Right renal cortex interstitium (tissue), 3 donors: ENCODE measurements around the gene KPNA6. TPM values are rescaled to one million over a fixed set of nuclear protein-coding genes. Genes with fewer than 3 reads are reported as not detected.
"Not testable (repeated sequence)": the region's sequence is repeated elsewhere in the genome, so short reads cannot be mapped to it uniquely, and the experiment has no call there.

Experiments used
- DNase-seq, 3 donors: peaks; one replicate each; pipeline ENCODE4 v3.0.0-alpha.2; 2013; ENCODE audit warnings: low read depth in 3 of 3, low spot score in 2 of 3
- polyA plus RNA-seq, 3 donors: library from polyadenylated mRNA; unstranded; fragments of 120-200 nt; gene quantifications; one replicate each; pipeline ENCODE4 v1.2.1, GENCODE V29; 2013; ENCODE audit not compliant: insufficient read length in 3 of 3

KPNA6 gene
- polyA plus RNA-seq, 3 donors: 32.2 to 38.2 (median 33.0) TPM

DNA sequence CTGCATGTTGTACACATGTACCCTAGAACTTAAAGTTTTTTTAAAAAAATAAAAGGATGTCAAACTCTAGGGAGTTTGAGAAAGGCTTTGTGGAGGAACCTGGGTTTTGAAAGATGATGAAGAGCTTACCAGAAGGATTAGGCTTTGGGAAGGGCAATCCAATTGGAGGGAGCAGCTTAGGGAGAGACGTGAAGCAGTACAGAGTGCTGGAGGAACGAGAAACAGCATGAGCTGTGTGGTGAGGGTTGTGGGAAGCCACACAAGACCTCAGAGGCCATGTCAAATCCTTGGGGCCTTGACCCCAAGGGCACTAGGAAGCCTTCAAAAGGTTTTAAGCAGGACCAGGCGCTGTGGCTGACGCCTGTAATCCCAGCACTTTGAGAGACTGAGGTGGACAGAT, 8.4 kb upstream of the KPNA6 start:
- DNase-seq: no peak

DNA sequence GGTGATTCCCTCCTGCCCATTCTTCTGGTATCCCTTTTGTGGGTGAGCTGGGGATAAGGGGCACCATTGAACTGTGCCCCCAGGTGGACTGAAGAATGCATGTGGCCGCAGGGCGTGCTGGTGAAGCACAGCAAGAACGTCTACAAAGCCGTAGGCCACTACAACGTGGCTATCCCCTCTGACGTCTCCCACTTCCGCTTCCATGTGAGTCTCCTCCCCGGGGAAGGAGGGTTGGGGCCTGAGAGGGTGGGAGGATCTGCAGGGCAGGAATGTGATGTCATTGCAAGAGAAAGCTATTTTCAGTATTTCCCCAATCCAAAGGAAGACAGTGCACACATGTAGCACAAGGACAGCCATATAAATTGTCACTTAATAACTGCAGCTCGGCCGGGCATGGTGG, 7.5 kb upstream of the KPNA6 start:
- DNase-seq: no peak

DNA sequence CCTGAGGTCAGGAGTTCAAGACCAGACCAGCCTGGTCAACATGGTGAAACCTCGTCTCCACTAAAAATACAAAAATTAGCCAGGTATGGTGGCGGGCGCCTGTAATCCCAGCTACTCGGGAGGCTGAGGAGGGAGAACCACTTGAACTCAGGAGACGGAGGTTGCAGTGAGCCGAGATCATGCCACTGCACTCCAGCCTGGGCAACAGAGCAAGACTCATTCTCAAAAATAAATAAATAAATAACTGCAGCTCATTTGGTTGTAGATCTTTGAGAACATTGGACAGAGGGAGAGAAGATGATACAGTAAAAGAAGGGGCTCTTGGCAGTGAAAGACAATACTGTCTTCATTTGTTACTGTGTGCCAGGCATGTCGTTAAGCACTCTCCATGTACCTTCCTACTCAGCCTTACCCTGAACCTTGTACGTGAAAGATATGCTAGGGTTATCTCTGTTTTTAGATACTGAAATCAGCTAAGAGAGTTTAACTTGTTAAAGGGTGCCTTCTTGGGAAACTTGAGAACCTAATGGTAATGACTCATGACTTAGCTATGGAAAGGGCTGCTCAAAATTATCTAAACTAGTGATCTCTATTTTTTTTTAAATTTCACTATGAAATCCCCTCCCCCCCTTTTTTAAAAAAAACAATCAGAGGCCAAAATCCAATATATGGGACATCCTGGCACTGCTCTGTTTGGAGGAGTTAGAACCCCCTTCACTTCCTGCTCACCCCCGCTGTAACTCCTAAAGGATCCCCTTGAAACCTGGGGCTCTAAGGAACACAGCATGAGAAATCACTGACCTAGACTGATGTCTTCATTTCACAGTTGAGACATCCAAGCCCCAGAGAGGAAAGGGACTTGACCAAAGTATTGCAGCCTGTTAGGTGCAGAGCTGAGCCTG, 6.8 kb upstream of the KPNA6 start:
- no peak for DNase-seq

DNA sequence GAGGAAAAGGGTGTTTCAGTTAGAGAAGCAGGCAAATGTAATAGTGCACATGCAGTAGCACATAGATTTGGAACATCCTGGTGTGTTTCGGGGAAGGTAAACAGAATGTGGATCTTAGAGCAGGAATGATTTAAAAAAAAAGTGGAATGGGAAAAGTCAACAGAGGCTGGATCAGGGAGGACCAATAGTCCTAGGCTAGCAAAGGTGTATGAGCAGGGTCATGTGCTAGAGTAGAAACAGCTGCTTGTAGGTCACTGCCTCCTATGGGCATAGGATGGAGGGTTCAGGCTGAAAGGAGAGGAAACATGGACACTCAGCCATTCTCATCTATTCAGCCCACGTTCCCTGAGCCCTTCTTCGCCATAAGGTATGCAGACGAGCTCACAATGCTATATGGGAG, 3.7 kb upstream of the KPNA6 start:
- no peak for DNase-seq

DNA sequence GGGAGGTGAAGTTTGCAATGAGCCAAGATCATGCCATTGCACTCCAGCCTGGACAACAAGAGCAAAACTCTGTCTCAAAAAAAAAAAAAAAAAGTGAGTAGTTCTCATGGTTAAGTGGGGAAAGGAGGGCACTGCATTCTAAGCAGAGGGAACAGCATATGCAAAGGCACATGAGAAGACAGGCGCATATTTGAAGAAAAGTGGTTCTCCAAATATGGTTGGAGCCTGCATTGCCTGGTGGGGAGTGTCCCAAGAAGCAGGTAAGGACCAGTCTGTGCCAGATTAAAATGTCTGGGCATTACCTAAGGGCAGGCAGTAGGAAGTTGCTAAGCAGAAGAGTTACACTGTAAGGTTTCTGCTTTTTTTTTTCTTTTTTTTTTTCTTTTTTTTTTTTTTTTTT, 2.5 kb upstream of the KPNA6 start:
- DNase-seq: no peak

DNA sequence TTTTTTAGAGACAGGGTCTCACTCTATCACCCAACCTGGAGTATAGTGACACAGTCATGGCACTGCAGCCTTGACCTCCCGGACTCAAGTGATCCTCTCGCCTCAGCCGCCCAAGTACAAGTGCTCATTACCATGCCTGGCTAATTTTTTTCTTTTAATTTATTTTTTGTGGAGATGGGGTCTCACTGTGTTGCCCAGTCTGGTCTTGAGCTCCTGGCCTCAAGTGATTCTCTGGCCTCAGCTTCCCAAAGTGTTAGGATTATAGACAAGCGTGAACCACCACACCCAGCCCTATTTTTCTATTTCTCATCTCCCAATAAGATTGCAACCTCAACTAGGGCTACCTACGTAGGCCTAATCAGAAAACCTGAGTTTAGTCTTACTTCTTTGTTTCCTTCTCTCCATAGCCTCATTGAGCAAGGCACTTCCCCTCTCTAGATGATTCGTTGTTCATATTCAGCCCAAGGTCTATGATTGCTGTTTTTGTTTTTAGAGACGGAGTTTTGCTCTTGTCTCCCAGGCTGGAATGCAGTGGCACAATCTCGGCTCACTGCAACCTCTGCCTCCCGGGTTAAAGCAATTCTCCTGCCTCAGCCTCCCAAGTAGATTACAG, 1.1 kb upstream of the KPNA6 start:
- DNase-seq: no peak

DNA sequence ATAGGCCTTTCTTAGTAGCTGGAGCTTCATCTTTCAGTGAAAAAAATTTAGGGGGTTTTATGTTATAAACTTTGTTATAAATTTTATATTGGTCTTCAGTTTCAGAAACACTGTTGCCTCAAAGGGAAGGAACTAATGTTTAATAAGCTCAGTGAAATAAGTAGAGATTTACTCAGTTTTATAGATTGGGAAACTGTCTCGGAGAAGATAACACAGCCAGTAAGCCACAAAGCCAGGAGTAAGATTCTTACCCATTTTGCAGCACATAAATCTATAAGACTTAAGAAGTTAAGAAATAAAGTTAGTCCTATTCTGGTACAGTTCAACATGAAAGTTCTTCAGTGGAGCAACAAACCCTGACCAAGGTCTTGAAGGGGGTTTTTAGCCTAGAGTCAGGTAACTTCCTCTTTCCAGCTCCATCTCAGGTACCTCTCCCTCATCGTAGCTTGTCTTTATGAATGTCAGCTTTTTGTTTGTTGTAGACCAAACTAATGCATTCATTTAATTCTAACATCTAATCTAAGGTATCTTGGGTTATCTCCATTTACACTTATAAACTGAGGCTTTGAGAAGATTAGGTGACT, 3.3 kb downstream of the KPNA6 start:
- no peak for DNase-seq

DNA sequence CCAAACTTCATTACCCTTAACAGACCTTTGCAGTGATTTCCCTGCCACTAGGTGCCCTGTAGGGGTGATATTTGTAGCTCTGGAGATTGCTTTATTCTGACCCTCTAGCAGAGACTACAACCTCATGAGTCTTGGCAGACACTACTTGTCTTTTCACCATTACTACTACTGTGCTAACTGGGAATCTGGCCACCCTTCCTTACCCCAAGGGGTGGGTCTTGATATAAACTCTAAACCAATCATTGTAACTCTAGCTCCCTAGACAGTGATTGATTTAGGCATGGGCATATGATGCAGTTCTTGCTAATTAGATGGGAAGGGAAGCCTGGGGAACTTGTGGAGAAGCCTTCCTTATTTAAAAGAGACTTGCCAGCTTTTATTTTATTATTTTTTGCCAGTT, 3.9 kb downstream of the KPNA6 start:
- no peak for DNase-seq

DNA sequence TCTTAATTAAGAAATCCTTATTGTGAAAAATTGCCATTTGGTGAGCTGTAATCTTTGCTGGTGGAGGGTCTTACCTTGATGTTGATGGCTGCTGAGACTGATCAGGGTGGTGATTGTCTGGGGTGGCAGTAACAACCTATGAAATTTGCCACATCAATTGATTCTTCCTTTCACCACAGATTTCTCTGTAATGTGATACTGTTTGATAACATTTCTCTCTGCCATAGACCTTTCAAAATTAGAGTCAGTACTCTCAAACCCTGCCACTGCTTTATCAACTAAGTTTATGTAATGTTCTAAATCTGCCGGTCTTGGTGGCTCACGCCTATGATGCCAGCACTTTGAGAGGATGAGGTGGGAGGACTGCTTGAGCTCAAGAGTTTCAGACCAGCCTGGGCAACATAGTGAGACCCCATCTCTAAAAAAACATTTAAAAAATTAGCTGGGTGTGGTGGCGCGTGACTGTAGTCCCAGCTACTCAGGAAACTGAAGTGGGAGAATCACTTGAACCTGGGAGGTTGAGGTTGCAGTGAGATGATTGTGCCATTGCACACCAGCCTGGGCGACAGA, 5.0 kb downstream of the KPNA6 start:
- DNase-seq: no peak

DNA sequence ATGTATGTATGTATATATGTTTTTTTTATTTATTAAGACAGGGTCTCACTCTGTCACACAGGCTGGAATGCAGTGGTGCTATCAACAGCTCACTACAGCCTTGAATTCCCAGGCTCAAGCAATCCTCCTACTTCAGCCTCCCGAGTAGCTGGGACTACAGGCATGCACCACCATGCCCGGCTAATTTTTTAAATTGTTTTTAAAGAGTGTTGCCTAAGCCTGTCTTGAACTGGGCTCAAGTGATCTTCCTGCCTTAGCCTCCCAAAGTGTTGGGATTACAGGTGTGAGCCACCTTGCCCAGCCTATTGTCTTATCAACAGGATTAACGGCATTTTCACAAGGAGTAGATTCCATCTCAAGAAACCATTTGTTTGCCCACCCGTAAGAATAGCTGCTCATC, 5.6 kb downstream of the KPNA6 start:
- not testable (repeated sequence) for DNase-seq

DNA sequence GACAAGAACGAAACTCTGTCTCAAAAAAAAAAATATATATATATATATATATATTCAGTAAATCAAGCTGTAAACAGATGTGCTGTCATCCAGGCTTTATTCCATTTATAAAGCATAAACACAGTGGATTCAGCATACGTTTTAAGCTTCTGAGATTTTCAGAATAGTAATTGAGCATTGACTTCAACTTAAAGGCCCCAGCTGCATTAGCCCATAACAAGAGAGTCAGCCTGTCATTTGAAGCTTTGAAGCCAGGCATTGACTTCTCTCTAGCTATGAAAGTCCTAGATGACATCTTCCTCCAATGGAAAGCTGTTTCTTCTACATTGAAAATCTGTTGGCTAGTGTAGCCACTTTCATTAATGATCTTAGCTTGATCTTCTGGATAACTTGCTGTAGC, 6.6 kb downstream of the KPNA6 start:
- no peak for DNase-seq

DNA sequence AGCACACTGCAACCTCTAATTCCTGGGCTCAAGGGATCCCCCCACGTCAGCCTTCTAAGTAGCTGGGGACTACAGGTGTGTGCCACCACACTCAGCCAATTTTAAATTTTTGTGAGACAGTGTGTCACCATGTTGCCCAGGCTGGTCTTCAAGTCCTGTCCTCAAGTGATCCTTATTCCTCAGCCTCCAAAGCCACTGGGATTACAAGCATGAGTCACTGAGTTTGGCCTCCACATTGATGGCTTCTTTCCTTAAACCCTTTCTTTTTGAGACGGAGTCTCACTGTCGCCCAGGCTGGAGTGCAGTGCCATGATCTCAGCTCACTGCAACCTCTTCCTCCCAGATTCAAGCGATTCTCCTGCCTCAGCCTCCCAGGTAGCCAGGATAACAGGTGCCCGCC, 7.6 kb downstream of the KPNA6 start:
- DNase-seq: no peak

DNA sequence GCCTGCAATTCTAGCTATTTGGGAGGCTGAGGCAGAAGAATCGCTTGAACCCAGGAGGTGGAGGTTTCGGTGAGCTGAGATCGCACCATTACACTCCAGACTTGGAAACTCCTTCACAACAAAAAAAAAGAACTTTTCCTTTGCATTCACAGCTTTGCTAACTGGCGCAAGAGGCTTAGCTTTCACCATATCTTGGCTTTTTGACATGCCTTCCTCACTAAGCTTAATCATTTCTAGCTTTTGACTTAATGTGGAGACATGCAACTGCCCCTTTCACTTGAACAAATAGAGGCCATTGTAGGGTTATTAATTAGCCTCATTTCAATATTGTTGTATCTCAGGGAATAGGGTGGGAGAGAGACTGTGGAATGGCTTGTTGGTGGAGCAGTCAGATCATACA, 8.7 kb downstream of the KPNA6 start:
- no peak for DNase-seq

DNA sequence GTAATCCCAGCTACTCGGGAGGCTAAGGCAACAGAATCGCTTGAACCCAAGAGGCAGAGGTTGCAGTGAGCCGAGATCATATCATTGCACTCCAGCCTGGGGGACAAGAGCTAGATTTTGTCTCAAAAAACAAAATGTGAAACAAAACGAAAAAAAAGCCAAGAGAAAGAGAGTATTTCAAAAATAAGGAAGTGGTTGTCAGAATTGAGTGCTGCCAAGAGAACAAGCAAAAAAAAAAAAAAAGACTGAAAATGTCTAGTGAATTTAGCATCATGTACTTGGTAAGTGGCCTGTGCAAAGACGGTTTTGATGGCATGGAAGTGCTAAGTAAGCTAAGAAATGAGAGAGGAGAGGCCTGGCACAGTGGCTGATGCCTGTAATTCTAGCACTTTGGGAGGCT, 14.3 kb downstream of the KPNA6 start:
- no peak for DNase-seq

DNA sequence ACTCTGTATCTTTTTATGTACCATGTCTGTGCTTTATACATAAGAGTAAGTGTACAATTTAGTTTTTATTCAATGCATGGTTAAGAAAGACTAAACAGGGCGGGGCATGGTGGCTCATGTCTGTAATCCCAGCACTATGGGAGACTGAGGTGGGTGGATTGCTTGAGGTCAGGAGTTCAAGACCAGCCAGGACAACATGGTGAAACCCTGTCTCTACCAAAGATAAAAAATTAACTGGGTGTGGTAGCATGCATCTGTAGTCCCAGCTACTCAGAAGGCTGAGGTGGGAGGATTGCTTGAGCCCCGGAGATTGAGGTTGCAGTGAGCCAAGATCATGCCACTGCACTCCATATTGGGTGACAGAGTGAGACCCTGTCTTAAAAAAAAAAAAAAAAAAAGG, 15.5 kb downstream of the KPNA6 start:
- not testable (repeated sequence) for DNase-seq

DNA sequence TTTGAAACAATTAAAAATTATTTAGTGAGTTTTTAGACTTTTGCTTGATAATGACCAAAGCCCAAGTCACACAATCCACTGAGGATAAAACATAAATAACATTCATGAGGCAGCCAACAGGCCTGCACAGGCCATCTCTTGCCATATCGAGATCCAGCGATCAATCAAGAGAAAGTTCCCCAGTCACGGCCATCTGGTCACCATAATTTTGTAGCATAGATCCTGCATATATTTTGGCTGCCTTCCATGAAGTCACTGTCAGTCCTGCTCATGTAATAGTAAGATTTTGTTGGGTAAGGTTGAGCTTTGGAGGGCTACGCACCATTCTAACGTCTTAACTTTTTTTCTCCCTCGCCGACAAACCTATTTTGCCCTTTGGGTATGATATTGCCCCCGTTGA, 17.5 kb downstream of the KPNA6 start:
- no peak for DNase-seq

DNA sequence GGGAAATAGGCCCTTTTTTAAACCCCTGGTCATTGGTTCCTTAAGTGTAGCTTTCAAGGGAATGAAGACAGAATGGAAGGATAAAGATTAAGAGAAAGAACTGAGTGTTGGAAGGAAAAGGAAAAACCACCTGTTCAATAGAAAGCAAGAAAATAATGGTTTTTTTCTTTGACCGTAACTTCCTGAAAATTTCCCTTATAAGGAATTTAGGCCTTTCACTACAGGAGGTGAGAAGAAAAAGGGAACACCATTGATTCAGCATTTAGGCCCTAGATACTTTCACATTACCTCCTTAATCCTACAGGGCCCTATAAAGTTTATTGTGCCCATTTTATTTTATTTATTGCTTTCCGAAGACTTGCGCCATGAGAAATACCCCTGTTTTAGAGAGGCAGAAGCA, 18.9 kb downstream of the KPNA6 start:
- DNase-seq: no peak

DNA sequence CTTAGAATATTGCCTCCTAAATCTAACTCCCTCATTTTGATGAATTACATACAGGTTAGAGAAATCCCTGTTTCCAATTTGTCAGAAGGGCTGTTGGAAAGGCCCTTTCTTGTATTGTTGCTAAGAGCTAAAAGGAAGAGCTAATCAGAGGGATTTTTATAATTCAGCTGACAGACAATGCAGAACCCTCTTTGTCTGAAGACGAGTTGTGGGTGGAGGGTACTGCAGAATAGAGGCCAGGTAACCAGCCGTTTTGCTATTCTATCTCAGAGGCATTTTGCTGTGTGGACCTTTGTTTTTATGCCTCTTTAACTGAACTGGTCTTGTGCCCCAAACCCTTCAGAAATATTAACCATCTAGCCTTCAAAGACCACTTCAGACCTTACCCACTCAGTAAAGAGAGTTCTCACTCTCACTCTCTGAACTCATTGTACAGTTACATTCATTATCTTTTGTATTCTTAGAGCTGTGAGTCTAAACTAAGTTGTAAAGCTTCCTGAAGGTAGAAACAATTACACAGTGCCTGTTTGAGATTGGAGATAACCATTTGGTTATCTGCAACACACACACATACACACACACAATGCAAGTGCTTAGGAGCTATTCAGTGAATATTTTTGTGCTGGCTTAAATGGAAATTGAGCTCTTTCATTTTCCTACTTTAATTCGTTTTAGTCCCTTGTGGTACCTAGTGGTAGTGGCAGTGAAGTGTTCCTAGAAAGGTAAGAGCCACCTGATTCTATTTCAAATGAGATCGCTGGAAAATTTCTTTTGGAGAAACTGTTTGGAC, 19.7 kb downstream of the KPNA6 start:
- DNase-seq: no peak

DNA sequence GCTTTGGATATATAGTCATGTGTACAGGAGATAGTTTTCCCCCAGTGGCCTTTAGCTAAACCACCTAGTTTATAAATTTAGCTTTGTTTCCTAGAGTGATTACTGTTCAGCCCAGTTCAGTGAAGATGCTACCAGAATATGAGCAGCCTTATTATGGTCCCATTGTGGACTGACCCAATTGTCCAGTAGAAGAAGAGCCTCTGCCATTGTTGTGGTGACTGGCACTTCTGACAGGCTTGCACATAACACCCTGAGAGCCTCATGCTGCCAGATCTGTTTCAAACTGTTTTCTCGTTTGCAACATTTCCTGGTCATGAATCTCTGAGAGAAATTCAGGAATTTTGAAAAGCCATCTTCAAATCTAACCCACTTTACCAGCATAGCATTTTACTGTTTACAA, 20.6 kb downstream of the KPNA6 start:
- DNase-seq: no peak

DNA sequence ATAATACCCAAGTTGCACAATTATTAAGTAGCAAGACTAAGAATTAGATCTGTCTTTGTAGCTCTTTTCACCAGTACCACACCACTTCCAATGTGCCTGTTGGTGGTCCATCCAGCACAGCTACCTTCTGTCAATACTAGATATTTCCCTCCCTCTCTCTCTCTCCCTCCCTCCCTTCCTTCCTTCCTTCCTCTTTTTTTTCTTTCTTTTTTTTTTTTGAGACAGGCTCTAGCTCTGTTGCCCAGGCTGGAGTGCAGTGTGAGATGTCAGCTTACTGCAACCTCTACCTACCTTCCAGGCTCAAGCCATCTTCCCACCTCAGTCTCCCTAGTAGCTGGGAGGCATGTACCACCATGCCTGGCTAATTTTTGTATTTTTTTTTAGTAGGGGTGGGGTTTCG, 21.1 kb downstream of the KPNA6 start:
- DNase-seq: no peak

DNA sequence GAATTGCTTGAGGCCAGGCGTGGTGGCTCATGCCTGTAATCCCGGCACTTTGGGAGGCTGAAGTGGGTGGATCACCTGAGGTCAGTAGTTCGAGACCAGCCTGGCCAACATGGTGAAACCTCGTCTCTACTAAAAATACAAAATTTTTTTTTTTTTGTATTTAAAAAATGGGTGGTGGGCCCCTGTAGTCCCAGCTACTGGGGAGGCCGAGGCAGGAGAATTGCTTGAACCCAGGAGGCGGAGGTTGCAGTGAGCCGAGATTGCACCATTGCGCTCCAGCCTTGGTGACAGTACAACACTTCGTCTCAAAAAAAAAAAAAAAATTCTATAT, 26.1 kb downstream of the KPNA6 start:
- not testable (repeated sequence) for DNase-seq
